Measurements from ENCODE around the gene GRM1. TPM values are rescaled to one million over a fixed set of nuclear protein-coding genes. Genes with fewer than 3 reads are reported as not detected.
"Not testable (repeated sequence)": the region's sequence is repeated elsewhere in the genome, so short reads cannot be mapped to it uniquely, and the experiment has no call there.

GRM1 gene
- total RNA-seq, 1 donor from 2014 or later: not detected

- no peak for DNase-seq (ENCODE audit: low spot score)
These were observed 162.3 kb downstream of the GRM1 start for GRCh38 chr6:146191166-146191565.

DNA sequence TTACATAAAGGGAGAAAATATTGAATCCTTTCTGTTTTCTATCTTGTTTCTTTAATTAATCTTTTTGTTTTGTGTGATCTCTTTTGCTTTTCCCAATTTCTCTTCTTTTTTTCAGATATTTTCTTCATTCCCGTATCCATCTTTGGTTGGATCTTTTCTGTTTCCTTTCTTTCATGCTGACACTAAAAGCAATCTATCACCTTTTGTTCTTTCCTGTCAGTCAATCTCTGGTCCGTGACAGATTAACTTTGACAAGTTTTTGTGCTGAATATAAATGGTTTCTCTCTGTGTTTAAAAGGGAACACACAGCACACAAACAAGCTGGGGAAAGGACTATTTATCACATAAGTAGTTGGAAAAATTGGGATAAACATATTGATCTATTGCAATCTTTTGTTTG is 162.8 kb downstream of the GRM1 start:
- no peak for DNase-seq (ENCODE audit: low spot score)

DNA sequence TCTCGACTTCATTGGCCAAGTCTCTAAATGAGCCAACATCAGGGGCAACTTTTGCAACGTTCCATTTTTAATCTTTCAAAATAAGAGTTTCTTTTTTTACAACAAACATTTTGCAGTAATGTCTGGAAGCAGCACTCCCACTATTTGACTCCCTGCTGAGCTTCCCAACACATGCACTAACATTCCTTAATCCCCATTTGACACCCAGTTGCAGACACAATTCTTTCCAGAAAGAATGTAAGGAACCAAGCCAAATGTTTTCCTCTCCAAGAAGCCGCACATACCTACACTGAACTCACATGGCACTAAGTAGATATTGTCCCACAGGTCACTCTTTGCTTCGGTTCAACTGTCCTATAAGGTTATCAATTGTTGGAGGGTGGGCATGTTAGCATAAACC is 165.6 kb downstream of the GRM1 start:
- DNase-seq (ENCODE audit: low spot score): no peak

DNA sequence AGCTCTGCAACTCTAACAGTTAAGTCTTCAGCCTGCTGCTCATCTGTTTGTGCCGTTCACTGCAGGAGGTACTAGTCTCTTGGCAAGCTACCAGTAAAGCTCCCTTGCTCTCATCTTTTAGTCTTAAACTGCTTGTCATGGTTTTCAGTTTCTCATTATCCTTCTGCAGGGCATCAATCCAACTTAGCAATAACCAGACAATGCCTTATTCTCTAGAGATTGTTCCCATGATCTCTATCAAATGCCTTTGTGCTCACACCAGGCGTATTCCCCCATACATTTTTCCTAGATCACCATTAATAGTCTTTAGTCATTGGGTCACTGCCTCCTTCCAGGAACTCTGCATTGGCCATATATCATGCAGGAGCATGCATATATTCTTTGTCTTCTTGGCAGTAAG is 171.3 kb downstream of the GRM1 start:
- no peak for DNase-seq (ENCODE audit: low spot score)

DNA sequence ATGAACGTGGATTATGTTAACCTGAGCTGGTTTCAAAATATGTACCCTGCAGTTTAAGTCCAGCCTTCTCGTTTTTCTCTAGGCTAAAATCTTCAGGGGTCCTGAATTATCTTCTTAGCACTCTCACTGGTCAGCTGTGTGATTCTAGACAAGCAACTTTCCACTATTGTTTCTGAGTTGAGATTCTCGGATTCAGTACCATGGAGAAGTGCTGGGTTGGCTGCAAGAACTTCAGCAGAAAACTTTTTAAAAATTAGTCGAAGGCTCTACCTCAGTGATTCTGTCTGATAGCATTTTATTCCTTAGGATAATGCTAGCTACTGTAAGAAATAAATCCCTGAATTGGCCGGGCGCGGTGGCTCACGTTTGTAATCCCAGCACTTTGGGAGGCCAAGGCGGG is 173.7 kb downstream of the GRM1 start:
- DNase-seq (ENCODE audit: low spot score): no peak

- DNase-seq (ENCODE audit: low spot score): no peak
These were observed 181.1 kb downstream of the GRM1 start for GRCh38 chr6:146209942-146210341.

GRCh38 chr6:146210406-146211083 is 181.7 kb downstream of the GRM1 start:
- no peak for DNase-seq (ENCODE audit: low spot score)

DNA sequence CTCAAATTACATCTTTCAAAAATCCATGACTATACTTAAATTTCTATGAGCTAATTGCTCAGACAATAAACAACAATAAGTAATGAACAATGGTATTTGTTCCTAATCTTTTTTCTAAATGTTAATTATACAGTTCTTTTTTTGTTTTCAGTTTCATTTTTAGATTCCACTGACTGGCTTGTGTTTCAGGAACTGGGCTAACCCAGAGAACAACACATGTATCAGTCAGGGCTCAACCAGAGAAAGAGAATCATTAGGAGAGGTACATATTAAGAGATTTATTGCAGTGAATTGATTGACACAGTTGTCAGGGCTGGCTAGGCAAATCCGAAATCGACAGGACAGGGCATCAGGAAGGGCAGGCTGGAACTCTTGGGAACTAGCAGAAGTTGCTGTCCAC is 182.8 kb downstream of the GRM1 start:
- no peak for DNase-seq (ENCODE audit: low spot score)

DNA sequence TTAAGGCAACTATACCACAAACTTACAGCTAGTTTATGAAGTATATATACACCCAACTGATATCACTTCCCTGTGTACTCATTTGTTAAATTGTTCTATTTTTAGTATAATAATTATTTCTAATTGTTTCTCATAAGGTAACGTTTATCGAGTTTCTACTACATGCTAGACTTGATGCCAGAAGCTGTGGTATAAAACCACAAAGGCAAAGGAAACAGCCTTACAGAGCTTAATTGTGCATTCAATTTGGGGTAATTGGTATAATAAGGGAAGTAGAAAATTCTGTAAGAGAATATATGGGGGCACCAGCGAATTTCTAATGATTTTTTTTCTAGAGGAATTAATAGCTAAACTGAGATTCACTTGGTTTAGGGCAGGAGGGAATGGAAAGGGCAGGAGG is 183.9 kb downstream of the GRM1 start:
- no peak for DNase-seq (ENCODE audit: low spot score)

DNA sequence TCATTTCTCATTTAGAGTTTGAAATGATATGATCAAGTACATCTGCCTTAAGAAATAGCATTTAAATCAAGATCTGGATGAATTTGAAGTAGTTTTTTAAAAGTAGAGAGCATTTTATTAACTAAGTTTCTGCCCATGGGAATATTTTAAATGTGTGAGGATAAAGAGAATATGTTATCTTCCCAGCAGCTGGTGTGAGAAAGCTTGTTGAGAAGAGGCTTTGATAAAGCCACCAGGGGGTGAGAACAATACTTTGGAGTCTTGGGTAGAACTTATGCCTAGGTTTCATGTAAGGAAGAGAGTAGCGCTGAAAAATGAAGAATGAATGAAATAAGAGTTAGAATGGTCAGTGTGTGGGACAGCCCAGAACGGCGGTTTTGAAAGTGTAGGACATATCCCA is 190.2 kb downstream of the GRM1 start:
- no peak for DNase-seq (ENCODE audit: low spot score)

DNA sequence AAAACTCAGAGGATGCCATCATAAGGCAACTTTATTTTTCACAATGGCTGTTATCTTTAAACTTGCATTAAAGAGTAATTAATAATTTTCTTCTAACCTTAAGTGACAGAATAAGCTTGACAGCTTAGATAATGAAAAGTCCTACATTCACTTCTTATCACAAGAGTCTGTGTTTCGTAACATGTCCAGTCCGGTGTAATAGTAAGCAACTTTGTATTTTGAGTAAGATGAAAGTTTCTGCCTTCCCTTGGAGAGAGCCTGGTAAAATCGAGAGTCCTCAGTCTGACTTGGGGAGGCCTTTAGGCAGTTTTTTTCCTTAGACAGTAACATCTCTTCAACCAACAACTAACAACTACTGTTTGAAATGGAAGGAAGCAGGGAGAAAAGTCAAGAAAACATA is 195.6 kb downstream of the GRM1 start:
- no peak for DNase-seq (ENCODE audit: low spot score)

- no peak for DNase-seq (ENCODE audit: low spot score)
These were observed 196.1 kb downstream of the GRM1 start for GRCh38 chr6:146224988-146225387.

DNA sequence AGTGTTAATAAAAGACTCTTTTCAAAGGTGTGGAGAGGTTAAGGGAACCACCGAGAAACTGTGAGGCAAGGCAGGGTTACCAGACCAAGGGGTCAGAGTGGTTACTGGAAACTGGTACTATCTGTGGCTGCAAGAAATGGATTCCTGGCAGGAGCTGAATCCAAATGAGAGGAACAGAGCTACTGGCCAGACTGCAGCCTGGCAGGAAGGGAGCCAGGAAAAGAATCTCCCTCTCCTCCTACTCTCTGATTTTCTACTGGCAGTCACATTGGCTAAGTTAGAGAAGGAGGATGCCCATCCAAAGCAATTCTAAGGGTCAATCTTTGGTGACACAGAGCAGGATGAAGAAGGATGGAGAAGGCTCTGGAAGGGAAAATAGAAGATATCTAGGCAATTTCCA is 211.5 kb downstream of the GRM1 start:
- no peak for DNase-seq (ENCODE audit: low spot score)

- no peak for DNase-seq (ENCODE audit: low spot score)
These were observed 211.9 kb downstream of the GRM1 start for GRCh38 chr6:146240807-146241206.

DNA sequence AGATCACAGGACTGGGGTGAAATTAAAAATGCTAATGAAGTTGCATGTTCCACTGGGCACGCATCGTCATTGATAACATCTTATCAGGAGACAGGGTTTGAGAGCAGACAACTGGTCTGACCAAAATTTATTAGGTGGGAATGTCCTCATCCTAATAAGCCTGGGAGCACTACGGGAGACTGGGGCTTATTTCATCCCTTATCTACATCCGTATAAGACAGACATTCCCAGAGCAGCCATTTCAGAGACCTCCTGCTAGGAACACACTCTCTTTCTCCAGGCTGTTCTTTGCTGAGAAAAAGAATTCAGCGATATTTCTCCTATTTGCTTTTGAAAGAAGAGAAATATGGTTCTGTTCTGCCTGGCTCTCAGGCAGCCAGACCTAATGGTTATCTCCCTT is 214.8 kb downstream of the GRM1 start:
- DNase-seq (ENCODE audit: low spot score): not testable (repeated sequence)

- DNase-seq (ENCODE audit: low spot score): no peak
These were observed 215.8 kb downstream of the GRM1 start for GRCh38 chr6:146244630-146245143.

GRCh38 chr6:146246028-146246427 is 217.2 kb downstream of the GRM1 start:
- no peak for DNase-seq (ENCODE audit: low spot score)

- DNase-seq (ENCODE audit: low spot score): no peak
These were observed 224.8 kb downstream of the GRM1 start for GRCh38 chr6:146253691-146254090.

- DNase-seq (ENCODE audit: low spot score): no peak
These were observed 229.3 kb downstream of the GRM1 start for GRCh38 chr6:146258206-146258605.

- no peak for DNase-seq (ENCODE audit: low spot score)
These were observed 232.0 kb downstream of the GRM1 start for GRCh38 chr6:146260886-146261285.

DNA sequence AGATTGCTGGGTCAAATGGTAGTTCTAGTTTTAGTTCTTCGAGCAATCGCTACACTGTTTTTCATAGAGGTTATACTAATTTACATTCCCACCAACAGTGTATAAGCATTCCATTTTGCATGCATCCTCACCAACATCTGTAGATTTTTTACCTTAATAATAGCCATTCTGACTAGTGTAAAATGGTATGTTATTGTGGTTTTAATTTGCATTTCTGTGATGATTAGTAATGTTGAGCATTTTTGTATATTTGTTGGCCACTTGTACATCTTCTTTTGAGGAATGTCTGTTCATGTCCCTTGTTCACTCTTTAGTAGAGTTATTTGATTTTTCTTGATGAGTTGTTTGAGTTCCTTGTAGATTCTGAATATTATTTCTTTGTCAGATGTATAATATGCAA is 236.2 kb downstream of the GRM1 start:
- DNase-seq (ENCODE audit: low spot score): no peak

DNA sequence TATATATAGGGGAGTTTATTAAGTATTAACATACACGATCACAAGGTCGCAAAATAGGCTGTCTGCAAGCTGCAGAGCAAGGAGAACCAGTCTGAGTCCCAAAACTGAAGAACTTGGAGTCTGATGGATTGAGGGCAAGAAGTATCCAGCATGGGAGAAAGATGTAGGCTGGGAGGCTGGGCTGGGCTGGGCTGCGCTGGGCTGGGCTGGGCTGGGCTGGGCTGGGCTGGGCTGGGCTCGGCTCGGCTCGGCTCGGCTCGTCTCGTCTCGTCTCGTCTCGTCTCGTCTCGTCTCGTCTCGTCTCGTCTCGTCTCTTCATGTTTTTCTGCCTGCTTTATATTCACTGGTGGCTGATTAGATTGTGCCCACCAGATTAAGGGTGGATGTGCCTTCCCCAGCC is 238.6 kb downstream of the GRM1 start:
- no peak for DNase-seq (ENCODE audit: low spot score)

DNA sequence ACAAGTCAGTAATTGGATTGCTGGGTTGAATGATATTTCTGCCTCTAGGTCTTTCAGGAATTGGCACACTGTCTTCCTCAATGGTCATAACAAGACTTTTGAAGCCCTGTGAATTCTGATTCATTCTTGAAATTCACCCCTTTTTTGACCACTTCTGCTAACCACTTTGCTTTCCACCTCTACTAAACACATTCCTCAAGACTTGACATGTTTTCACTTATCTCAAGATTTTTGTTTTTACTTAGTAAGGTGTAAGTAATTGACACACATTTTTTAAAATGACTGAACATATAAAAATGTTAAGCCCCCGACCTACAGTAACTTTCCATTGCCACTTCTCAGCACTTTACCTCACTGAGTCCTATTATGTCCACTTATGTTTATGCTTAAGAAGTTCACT is 239.1 kb downstream of the GRM1 start:
- DNase-seq (ENCODE audit: low spot score): no peak

GRCh38 chr6:146269482-146269881 is 240.6 kb downstream of the GRM1 start:
- DNase-seq (ENCODE audit: low spot score): no peak

Measured in ureter (tissue), 1 donor.